HAP-1 (cell line): ENCODE measurements around the gene NGF.

Experiments used
- DNase-seq, 2 experiments: peaks; one replicate each; pipeline ENCODE4 v3.0.0-alpha.2; 2016 to 2020; ENCODE audit warnings: low spot score in 2 of 2
- H3K27me3 ChIP-seq: fragments of 250-450 bp; sonication (Bioruptor Pico); 2 replicates; pipeline ENCODE4 v1.5.1; 2020; ENCODE audit warnings: low read depth, mild to moderate bottlenecking, moderate library complexity
- H3K36me3 ChIP-seq: fragments of 250-450 bp; sonication (Bioruptor Pico); replicated peaks from 2 replicates; pipeline ENCODE4 v1.5.1; 2020; ENCODE audit warnings: mild to moderate bottlenecking
- H3K4me1 ChIP-seq: fragments of 250-450 bp; sonication (Bioruptor Pico); 2 replicates; pipeline ENCODE4 v1.5.1; 2020; ENCODE audit warnings: mild to moderate bottlenecking
- H3K4me3 ChIP-seq: fragments of 250-450 bp; sonication (Bioruptor Pico); 2 replicates; pipeline ENCODE4 v1.5.1; 2020; ENCODE audit warnings: mild to moderate bottlenecking, moderate library complexity
- H3K9me3 ChIP-seq: fragments of 250-450 bp; sonication (Bioruptor Pico); 2 replicates; pipeline ENCODE4 v1.5.1; 2020; ENCODE audit warnings: mild to moderate bottlenecking, moderate library complexity
- in situ Hi-C: fragments of 300-500 bp; cut with MboI; formaldehyde crosslinking; loops from 3 replicates; pipeline ENCODE4 v1.14.3; 2020; ENCODE audit warnings: low sequenced_read_pairs, inconsistent platforms, mixed read lengths

Gene NGF

DNA sequence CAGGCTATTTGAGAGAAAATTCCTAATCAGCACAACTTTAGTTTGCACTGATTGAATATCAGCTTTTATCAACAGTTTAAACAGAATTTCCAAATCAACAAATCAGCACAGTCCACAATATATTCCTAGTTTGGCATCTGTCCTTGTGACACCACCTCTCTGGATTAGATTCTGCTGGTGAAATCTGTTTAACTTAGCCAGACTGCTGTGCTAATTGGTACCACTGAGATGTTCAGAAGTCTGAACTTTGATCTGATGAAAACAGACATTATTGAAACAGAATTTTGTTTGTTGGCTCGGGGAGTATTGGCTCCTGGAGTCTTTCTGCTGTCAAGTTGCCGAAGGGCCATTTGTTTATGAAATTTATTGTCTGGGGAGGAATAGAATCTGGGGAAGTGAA, 17.0 kb upstream of the NGF start:
- no peaks in the 10 kb centered on the region for H3K9me3 ChIP-seq
- in situ Hi-C loops = no loop called here
- no peak overlapping the region for H3K4me3 ChIP-seq
- H3K36me3 ChIP-seq = no peaks in the 10 kb centered on the region
- no peaks in the 10 kb centered on the region for H3K27me3 ChIP-seq
- no peaks in the 10 kb centered on the region for H3K4me1 ChIP-seq
- no peak for DNase-seq

DNA sequence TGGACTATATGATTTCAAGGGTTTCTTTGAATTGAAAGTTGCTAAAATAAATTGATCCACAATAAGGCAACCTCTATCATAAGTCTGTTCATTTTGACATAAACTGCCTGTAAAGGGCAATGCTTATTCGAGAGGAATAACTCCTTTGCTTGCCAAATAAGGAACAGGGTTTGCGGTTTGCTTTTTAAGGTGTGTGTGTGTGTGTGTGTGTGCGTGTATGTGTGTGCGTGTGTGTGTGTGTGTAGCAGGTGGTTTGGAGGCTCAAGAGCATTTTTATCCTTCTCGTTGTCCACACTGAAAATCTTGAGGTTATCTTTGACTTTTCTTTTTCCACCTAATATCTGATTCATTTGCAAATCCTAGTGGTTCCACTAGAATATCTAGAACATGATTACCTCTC, 13.1 kb upstream of the NGF start:
- Histone ChIP-seq H3K4me1 (no peaks in the 10 kb centered on the region), H3K27me3 (no peaks in the 10 kb centered on the region; the same call in 1 of the 2 replicates), H3K9me3 (no peaks in the 10 kb centered on the region), H3K36me3 (no peaks in the 10 kb centered on the region), H3K4me3 (no peak overlapping the region)
- in situ Hi-C loops = no loop called here
- no peak for DNase-seq

DNA sequence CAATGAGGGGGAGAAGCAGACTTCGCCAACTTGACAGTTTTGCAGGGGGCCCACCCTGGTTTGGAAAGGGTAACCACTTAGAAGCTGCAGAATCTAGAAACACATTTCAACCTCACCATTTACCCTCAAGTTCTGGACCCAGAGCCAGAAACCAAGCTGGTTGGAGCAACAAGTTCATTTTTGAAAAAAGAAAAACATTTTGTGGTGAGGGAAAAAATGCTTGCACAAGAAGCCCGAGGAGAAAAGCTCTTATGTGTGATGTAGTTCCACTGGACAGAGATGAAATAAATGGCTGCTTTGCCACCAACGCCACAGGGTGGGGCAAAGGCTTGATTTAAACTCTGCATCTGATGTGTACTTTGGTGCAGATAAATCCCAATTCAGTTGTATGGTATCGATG, 10.6 kb upstream of the NGF start:
- in situ Hi-C loops = no loop called here
- Histone ChIP-seq H3K36me3 (no peaks in the 10 kb centered on the region), H3K4me3 (no peak overlapping the region), H3K9me3 (no peaks in the 10 kb centered on the region), H3K4me1 (no peaks in the 10 kb centered on the region), H3K27me3 (no peaks in the 10 kb centered on the region; the same call in 1 of the 2 replicates)
- no peak for DNase-seq

DNA sequence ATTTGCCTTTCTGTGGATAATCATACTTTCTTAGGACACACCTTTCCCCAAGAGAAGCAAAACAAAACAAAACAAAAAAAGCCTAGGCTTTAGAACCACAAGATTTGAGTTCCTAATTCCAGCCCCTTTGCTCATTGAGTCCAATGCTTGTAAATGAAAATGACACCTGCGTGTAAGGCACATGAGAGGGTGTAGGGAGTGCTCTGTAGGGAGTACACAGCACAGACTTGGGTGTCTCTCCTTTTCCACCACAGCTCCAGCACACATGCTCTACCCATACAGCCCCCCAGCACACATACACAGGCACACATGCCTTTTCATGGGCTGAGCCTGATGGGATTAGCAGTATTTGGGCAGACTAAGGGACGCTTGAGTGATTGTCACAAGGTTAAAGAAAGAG, 9.2 kb upstream of the NGF start:
- H3K36me3 ChIP-seq = no peaks in the 10 kb centered on the region
- no peak overlapping the region for H3K4me3 ChIP-seq
- in situ Hi-C loops = no loop called here
- DNase-seq = no peak
- no peaks in the 10 kb centered on the region for H3K4me1 ChIP-seq
- no peaks in the 10 kb centered on the region; the same call in 1 of the 2 replicates for H3K27me3 ChIP-seq
- H3K9me3 ChIP-seq = no peaks in the 10 kb centered on the region

DNA sequence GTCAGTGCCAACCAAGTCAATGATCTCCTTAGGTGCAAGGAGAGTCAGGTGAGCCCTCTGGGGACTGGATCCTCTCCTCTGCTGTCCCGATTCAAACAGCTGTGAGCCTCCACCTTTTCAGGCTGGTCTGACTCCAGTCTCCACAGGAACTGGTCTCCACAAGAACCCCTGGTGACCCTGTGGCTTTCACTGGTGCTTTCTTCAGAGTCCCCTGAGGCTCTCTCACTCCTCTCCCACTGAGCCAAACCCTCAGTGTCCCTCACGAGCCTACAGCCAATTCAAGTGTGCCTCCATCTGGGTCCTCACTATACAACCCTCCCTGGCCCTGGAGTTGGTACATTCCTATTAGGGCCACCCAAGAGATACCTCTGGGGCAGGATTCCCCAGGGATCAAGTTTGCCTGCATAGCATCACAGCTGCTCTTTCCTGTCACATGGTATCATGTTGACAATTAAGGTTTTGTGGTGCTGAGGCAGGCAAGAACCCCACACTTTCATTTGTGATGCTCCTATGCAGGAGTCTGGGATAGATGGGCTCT, 5.2 kb upstream of the NGF start:
- H3K4me3 ChIP-seq = no peak overlapping the region
- H3K9me3 ChIP-seq = no peaks in the 10 kb centered on the region
- H3K36me3 ChIP-seq = no peaks in the 10 kb centered on the region
- no peak for DNase-seq
- in situ Hi-C loops = no loop called here
- H3K27me3 ChIP-seq = peaks cover 5% of the 10 kb centered on the region; the same call in 1 of the 2 replicates
- no peaks in the 10 kb centered on the region for H3K4me1 ChIP-seq

DNA sequence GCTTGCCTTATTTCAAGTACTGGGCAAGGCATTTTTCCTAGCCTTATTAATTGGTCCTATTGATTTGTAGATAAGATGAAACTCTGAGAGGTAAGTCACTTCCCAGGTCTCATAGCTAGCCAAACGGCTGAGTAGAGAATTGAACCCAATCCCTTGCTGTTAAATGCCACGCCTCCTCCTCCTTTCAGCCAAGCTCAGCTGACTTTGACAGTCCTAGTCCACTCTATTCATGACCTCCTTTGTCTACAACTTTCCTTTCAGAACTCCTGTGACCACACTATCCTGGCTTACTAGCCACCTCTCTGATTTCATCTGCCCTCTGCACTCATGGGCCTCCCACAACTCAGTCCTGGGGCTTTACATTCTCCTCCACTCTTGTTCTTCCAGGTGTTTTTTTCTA, 3.9 kb upstream of the NGF start:
- peaks cover 5% of the 10 kb centered on the region; the same call in 1 of the 2 replicates for H3K27me3 ChIP-seq
- DNase-seq = no peak
- no peaks in the 10 kb centered on the region for H3K9me3 ChIP-seq
- H3K4me3 ChIP-seq = no peak overlapping the region
- H3K36me3 ChIP-seq = no peaks in the 10 kb centered on the region
- no peaks in the 10 kb centered on the region for H3K4me1 ChIP-seq
- in situ Hi-C loops = no loop called here

DNA sequence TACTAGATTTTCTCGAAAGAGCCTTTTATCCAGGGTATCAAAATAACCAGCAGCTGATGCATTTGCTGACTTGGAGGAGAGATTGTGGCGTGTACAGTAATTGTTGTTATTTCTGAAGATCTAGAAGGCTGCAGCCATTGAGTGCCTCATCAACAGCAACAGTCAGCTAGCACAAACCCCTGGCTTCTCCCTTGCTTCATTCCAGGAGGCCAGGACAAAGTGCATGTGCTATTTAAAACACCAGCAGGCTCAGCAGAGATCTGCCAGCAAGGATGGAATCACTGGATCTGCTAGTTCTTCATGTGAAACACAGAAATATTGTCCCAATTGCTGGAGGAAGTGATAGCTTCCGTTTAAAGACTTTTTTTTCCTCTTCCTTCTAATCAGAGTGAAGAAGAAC, 2.8 kb upstream of the NGF start:
- Histone ChIP-seq H3K4me3 (no peak overlapping the region), H3K9me3 (no peaks in the 10 kb centered on the region), H3K4me1 (no peaks in the 10 kb centered on the region), H3K36me3 (no peaks in the 10 kb centered on the region), H3K27me3 (peaks cover 5% of the 10 kb centered on the region; the same call in 1 of the 2 replicates)
- in situ Hi-C loops = no loop called here
- no peak for DNase-seq

DNA sequence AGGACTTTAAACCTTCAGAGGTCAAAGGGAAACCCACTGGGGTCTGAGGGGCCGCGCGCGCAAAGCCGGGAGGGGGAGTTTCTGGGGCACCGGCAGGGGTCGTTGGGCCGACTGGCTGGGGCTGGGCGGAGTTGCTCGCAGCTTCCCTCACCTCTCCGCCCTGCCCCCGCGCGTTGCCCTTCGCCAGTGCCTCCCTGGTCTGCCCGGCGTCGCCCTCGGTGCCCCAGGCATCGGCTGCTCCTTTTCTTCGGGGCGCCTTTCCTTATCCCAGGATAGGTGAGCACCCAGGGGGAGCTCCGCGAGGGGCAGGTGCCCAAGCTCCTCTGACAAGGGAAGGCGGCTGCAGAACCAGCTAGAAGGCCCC, 390 bp upstream of the NGF start:
- Histone ChIP-seq H3K4me1 (no peaks in the 10 kb centered on the region), H3K36me3 (no peaks in the 10 kb centered on the region), H3K27me3 (peaks cover 5% of the 10 kb centered on the region; the same call in 1 of the 2 replicates), H3K4me3 (no peak overlapping the region), H3K9me3 (no peaks in the 10 kb centered on the region)
- no peak for DNase-seq
- in situ Hi-C loops = no loop called here

DNA sequence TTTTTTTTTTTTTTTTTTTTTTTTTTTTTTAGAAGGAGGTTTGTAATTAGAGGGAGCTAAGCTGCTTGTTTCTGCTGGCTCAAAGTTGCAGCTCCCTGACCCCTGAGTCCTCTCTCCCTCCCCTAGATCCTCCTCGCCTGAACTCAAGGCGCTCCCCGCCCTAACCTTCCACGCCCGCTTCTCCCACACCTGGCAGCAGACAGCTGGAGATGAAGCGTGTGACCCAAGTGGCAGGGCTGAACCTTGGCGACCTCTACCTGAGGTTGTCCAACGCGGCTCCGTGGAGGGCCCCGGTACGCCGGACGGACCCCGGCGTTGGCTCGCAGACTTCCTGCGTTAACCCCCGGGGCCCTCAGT, 795 bp downstream of the NGF start:
- Histone ChIP-seq H3K4me3 (no peak overlapping the region), H3K36me3 (no peaks in the 10 kb centered on the region), H3K4me1 (no peaks in the 10 kb centered on the region), H3K9me3 (no peaks in the 10 kb centered on the region), H3K27me3 (peaks cover 5% of the 10 kb centered on the region; the same call in 1 of the 2 replicates)
- in situ Hi-C loops = no loop called here
- no peak for DNase-seq

DNA sequence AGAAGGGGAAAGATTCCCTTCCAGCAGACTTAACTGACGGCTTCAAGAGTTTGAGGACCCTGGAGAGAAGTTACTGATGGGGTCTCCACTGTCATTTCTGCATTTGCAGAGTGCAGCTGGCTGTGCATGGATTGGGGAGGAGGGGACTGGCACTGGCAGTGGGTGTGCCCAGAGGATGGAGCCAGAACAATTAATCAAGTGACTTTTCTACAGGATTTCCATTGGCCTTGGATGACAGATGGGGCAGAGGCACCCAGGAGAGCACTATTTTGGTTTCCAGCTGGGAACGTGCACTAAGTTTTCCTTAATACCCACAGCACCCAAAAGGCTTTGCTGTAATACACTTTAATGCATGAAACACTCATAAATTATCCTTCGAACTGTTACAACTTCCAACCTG, 1.3 kb downstream of the NGF start:
- no peaks in the 10 kb centered on the region for H3K36me3 ChIP-seq
- no peaks in the 10 kb centered on the region for H3K9me3 ChIP-seq
- in situ Hi-C loops = no loop called here
- H3K4me1 ChIP-seq = no peaks in the 10 kb centered on the region
- peaks cover 5% of the 10 kb centered on the region; the same call in 1 of the 2 replicates for H3K27me3 ChIP-seq
- no peak for DNase-seq
- no peak overlapping the region for H3K4me3 ChIP-seq

DNA sequence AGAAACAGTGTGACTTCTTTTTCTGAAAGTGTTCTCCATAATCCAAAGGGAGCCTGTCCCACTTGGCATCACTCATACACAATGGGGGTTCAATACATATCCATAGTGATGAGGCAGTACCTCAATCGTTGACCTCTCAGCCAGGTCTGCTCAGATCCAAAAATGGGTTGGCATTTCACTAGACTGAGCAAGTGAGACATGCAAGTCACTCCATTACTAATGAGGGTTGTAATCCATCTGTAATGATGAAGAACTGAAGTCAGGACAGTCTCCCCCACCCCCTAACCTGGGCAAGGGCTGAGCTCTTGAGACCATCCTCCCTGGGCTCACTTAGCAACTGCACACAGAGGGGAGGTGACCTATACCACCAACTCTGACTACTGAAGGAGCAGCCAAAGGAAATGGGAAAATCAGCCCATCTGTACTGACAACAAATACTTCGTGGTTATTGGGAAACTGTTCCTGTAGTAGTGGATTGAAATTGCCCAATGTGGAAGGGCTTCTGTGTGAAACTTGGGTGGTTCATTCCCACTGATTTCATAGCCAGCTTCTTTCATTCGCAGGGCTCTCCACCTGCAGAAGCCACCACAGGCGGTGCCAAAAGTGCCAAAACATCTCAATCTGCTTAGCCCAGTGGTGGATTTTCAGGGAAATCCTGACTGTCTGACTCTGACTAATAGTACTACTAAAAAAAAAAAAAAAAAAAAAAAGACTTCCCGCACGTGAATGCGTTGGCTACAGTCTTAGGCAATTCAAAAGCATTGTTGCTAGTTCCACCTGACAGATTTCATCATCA, 5.0 kb downstream of the NGF start:
- H3K4me3 ChIP-seq = no peak overlapping the region
- DNase-seq = no peak
- in situ Hi-C loops = no loop called here

DNA sequence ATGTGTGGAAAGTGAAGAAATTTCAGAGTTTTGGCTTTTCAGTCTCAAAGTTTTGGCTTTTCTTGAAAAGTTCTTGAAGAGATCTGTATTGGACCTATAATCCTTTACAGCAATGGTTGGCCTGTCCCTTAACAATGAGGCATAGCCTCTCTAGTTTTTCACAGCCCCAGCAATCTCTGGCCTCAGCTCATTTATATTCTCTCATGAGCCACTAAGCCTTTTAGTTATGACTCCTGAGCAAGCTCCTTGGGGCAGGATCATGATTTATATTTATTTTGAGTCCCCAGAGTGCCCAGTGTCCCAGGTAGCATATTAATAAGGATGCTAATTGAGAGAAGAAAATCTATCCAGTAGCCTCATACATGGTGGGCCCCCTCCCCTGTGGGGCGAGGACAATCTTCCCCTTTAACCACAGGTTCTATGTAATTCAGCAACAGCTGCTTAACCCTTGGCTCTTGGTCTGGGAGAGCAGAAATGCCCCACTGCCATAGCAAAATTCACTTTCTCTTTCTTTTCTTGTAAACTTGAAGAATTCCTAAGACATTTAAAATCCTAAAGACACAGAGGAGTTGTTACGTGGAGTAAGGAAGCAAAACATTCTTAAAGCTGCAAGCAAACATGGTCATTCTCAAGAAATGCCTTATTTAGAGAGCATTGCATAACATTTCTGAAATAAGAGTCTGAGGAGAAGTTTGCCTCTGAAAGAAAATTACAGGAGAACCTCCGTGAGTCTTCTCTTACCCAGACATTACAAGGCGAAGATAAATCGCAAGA, 6.3 kb downstream of the NGF start:
- in situ Hi-C loops = no loop called here
- no peak for DNase-seq
- no peak overlapping the region for H3K4me3 ChIP-seq

More for the DNA sequence above, 5.0 kb downstream of the NGF start:
- H3K36me3 ChIP-seq = no peaks in the 10 kb centered on the region
- H3K4me1 ChIP-seq = no peaks in the 10 kb centered on the region
- H3K27me3 ChIP-seq = no peaks in the 10 kb centered on the region
- no peaks in the 10 kb centered on the region for H3K9me3 ChIP-seq

DNA sequence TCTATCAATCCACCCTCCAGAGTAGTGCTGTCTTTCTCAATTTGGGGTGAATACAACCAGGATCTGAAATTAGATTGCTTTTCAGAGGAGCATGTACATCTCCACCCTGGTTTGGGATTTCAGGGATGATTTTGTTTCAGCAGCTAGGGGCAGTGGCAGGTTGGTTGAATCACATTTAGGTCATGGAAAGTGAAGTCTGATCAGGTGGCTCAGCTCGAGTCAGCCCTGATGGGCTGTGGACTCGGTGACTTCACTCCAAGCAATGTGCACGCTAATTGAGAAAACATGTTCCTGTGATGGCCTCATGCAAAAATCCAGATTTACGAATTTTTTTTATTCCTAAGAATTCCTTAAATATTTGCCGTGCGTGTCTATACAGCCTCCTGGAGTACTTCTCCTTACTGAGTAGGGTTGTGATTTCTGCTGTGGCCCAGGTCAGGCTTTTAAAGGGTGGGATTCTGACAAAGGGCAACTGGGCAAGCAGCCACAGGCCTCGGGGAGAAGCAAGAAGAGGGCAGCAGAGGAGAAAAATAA, 7.5 kb downstream of the NGF start:
- in situ Hi-C loops = no loop called here
- Histone ChIP-seq H3K4me1 (no peaks in the 10 kb centered on the region), H3K36me3 (no peaks in the 10 kb centered on the region), H3K4me3 (no peak overlapping the region), H3K9me3 (no peaks in the 10 kb centered on the region), H3K27me3 (no peaks in the 10 kb centered on the region)
- DNase-seq = no peak

More for the DNA sequence above, 6.3 kb downstream of the NGF start:
- Histone ChIP-seq H3K36me3 (no peaks in the 10 kb centered on the region), H3K27me3 (no peaks in the 10 kb centered on the region), H3K4me1 (no peaks in the 10 kb centered on the region), H3K9me3 (no peaks in the 10 kb centered on the region)

DNA sequence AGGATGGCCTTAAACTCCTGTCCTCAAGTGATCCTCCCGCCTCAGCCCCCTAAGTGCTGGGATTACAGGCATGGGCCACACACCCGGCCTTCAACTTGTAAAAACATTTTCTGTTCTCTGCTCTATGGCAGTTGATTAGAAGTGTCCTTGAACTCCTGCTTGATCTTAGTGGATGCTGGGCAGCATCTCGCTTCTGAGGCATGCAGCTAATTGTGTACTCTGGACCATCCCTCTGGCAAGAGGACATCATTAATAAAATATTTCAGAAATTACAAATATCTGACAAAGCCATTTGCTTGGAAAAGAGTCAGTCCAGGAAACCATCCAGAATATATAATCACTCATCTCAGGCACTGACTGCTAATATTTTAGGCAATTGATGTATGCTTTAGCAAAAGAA, 8.1 kb downstream of the NGF start:
- Histone ChIP-seq H3K4me1 (no peaks in the 10 kb centered on the region), H3K9me3 (no peaks in the 10 kb centered on the region), H3K27me3 (no peaks in the 10 kb centered on the region), H3K36me3 (no peaks in the 10 kb centered on the region), H3K4me3 (no peak overlapping the region)
- in situ Hi-C loops = no loop called here
- no peak for DNase-seq
